Upper lobe of right lung (tissue), 1 donor: ENCODE measurements around the gene SIRT6. TPM values are rescaled to one million over a fixed set of nuclear protein-coding genes. Genes with fewer than 3 reads are reported as not detected.

ENCODE experiments used
- ATAC-seq: fragments of 200-7000 bp; cut with Tn5 transposase; one replicate; pipeline ENCODE4 v1.9.1; 2020; ENCODE audit warnings: mild to moderate bottlenecking, moderate library complexity
- DNase-seq: peaks from one replicate; pipeline ENCODE4 v3.0.0-alpha.2; 2020
- H3K27ac ChIP-seq: fragments of 200-600 bp; one replicate; pipeline ENCODE4 v1.8.0; 2022
- H3K27me3 ChIP-seq: fragments of 200-600 bp; one replicate; pipeline ENCODE4 v1.8.0; 2022; ENCODE audit warnings: mild to moderate bottlenecking
- H3K36me3 ChIP-seq: fragments of 200-600 bp; one replicate; pipeline ENCODE4 v1.8.0; 2022
- H3K4me1 ChIP-seq: fragments of 200-600 bp; one replicate; pipeline ENCODE4 v1.8.0; 2022
- H3K4me3 ChIP-seq: fragments of 200-600 bp; one replicate; pipeline ENCODE4 v1.8.0; 2022; ENCODE audit warnings: mild to moderate bottlenecking
- H3K9me3 ChIP-seq: fragments of 200-600 bp; one replicate; pipeline ENCODE4 v1.8.0; 2022
- CTCF ChIP-seq: fragments of 200-600 bp; IDR thresholded peaks from one replicate; pipeline ENCODE4 v1.8.0; 2022; ENCODE audit warnings: antibody characterized with exemption
- intact Hi-C: fragments of 100-400 bp; cut with DNase I; formaldehyde crosslinking; loops from one replicate; pipeline ENCODE4 v1.11.0; 2022
- total RNA-seq: library from RNA; stranded (reverse); fragmentation: NEBNext Ultra II Directional; extraction: Animal tissue kit (Norgen Biotek cat#: 25700); gene quantifications from one replicate; pipeline ENCODE4 v1.2.1, GENCODE V29; 2021
- donor health status: DM: no; HTN: yes; CAD: no; lungs with severe emphysema.

SIRT6 gene
- total RNA-seq, 1 donor from 2014 or later = 20.3 TPM

GRCh38 chr19:4174895-4175668, 7.3 kb downstream of the SIRT6 start:
- Histone ChIP-seq H3K27me3 (peaks cover 3% of the 10 kb centered on the region), H3K4me3 (no peak overlapping the region), H3K27ac (no peak overlapping the region), H3K36me3 (peaks cover 11% of the 10 kb centered on the region), H3K9me3 (no peaks in the 10 kb centered on the region), H3K4me1 (no peaks in the 10 kb centered on the region)
- TF ChIP-seq CTCF = no peak
- intact Hi-C loops = no loop called here
- DNase-seq (no peak), ATAC-seq (no peak)

- H3K4me1 ChIP-seq = no peaks in the 10 kb centered on the region
- no peak overlapping the region for H3K4me3 ChIP-seq
- H3K9me3 ChIP-seq = no peaks in the 10 kb centered on the region
- peaks cover 11% of the 10 kb centered on the region for H3K36me3 ChIP-seq
- DNase-seq = no peak
- intact Hi-C loops = no loop called here
- no peak overlapping the region for H3K27ac ChIP-seq
- H3K27me3 ChIP-seq = peaks cover 3% of the 10 kb centered on the region
- no peak for ATAC-seq
- no peak for TF ChIP-seq CTCF
These were observed 8.0 kb downstream of the SIRT6 start for GRCh38 chr19:4174213-4174894.

- TF ChIP-seq CTCF = no peak
- intact Hi-C loops = no loop called here
- Histone ChIP-seq H3K27ac (no peak overlapping the region), H3K9me3 (no peaks in the 10 kb centered on the region), H3K4me3 (no peak overlapping the region), H3K27me3 (peaks cover 3% of the 10 kb centered on the region), H3K36me3 (peaks cover 7% of the 10 kb centered on the region), H3K4me1 (no peaks in the 10 kb centered on the region)
- ATAC-seq = no peak
- no peak for DNase-seq
These were observed 8.7 kb downstream of the SIRT6 start for GRCh38 chr19:4173479-4174212.

GRCh38 chr19:4172861-4173473, 9.4 kb downstream of the SIRT6 start:
- intact Hi-C loops = no loop called here

More at GRCh38 chr19:4172861-4173473, 9.4 kb downstream of the SIRT6 start:
- ATAC-seq = peak; percentile 77
- H3K9me3 ChIP-seq = no peaks in the 10 kb centered on the region
- H3K27me3 ChIP-seq = peaks cover 3% of the 10 kb centered on the region
- TF ChIP-seq CTCF = no peak
- H3K36me3 ChIP-seq = no peaks in the 10 kb centered on the region
- peak; percentile 82 for DNase-seq
- no peak overlapping the region for H3K27ac ChIP-seq
- H3K4me3 ChIP-seq = no peak overlapping the region
- H3K4me1 ChIP-seq = no peaks in the 10 kb centered on the region
